SK-N-SH (cell line): ENCODE measurements around the gene KPNA2.
A peak's percentile ranks its signal among the peaks of the same experiment; 100 is the strongest.

Experiments used
- CTCF ChIP-seq: fragments of 200-600 bp; sonication (generic); IDR thresholded peaks from 2 replicates; pipeline ENCODE4 v1.6.1; 2017; ENCODE audit warnings: antibody characterized with exemption, mild to moderate bottlenecking, moderate library complexity
- POLR2AphosphoS5 ChIP-seq: IDR thresholded peaks from 2 replicates; pipeline ENCODE4 v1.6.1; 2012; ENCODE audit warnings: low read depth, low read length
- RAD21 ChIP-seq: IDR thresholded peaks from 2 replicates; pipeline ENCODE4 v1.6.1; 2012; ENCODE audit warnings: mild to moderate bottlenecking, low read length
- RFX5 ChIP-seq: IDR thresholded peaks from 2 replicates; pipeline ENCODE4 v1.6.1; 2012; ENCODE audit warnings: mild to moderate bottlenecking, improper control_type of control experiment, low read length
- SIN3A ChIP-seq: IDR thresholded peaks from 2 replicates; pipeline ENCODE4 v1.6.1; 2012; ENCODE audit warnings: low read depth, mild to moderate bottlenecking, low read length, moderate library complexity, borderline replicate concordance

- TF ChIP-seq SIN3A (no peak), CTCF (no peak), POLR2AphosphoS5 (no peak), RFX5 (0 out of 2 replicates have a peak, but pooled peaks have one; percentile 35), RAD21 (no peak)
Observed at GRCh38 chr17:68033636-68034451, 1.7 kb upstream of the KPNA2 start.
